H1 (cell line): ENCODE data around the gene WNT9B. TPM values are rescaled to one million over a fixed set of nuclear protein-coding genes. Genes with fewer than 3 reads are reported as not detected.
A peak's percentile ranks its signal among the peaks of the same experiment; 100 is the strongest.

Source experiments
- CTCF ChIA-PET: fragments of 300-600 bp; sonication (Branson Sonifier 250); formaldehyde crosslinking; loops from one replicate; lab custom pipeline; 2021; ENCODE audit not compliant: partially characterized antibody; lab: Charles Lee
- POLR2A ChIA-PET: fragments of 300-600 bp; sonication (Branson Sonifier 250); formaldehyde crosslinking; loops from one replicate; lab custom pipeline; 2021; ENCODE audit warnings: inconsistent platforms; ENCODE audit not compliant: partially characterized antibody; lab: Charles Lee
- DNase-seq, 2 experiments: peaks; one replicate each; pipeline versions ENCODE4 v3.0.0 to v3.0.0-alpha.2; 2010 to 2022; ENCODE audit warnings: low spot score in 2 of 2, low read depth in 1 of 2, mixed read lengths in 1 of 2
- FAIRE-seq: peaks from 2 replicates; lab custom pipeline; 2011; peaks lifted over from hg19 to GRCh38; lab: Jason Lieb, UNC
- H2AFZ ChIP-seq: 2 replicates; pipeline ENCODE4 v1.8.1; 2012; ENCODE audit warnings: low read length, inconsistent platforms
- H2AK5ac ChIP-seq: 2 replicates; pipeline ENCODE4 v1.6.1; 2013; ENCODE audit warnings: low read depth, low read length
- H2BK120ac ChIP-seq: replicated peaks from 2 replicates; pipeline ENCODE3; 2013; ENCODE audit warnings: low read depth, low read length, inconsistent platforms
- H2BK12ac ChIP-seq: 2 replicates; pipeline ENCODE4 v1.6.1; 2013; ENCODE audit warnings: low read depth, low read length
- H2BK15ac ChIP-seq: 2 replicates; pipeline ENCODE4 v1.6.1; 2013; ENCODE audit warnings: low read length
- H2BK20ac ChIP-seq: 2 replicates; pipeline ENCODE4 v1.6.1; 2013; ENCODE audit warnings: low read length
- H2BK5ac ChIP-seq: 2 replicates; pipeline ENCODE4 v1.6.1; 2013; ENCODE audit warnings: low read depth, low read length
- H3K14ac ChIP-seq: 2 replicates; pipeline ENCODE4 v1.6.1; 2013; ENCODE audit warnings: inconsistent platforms; ENCODE audit not compliant: insufficient read length
- H3K18ac ChIP-seq: 2 replicates; pipeline ENCODE4 v1.6.1; 2013; ENCODE audit warnings: low read length; ENCODE audit errors: extremely low read depth
- H3K23ac ChIP-seq: 2 replicates; pipeline ENCODE4 v1.6.1; 2013; ENCODE audit warnings: inconsistent platforms; ENCODE audit not compliant: insufficient read length
- H3K23me2 ChIP-seq: 2 replicates; pipeline ENCODE4 v1.6.1; 2013; ENCODE audit warnings: low read depth, low read length
- H3K27ac ChIP-seq: 2 replicates; pipeline ENCODE4 v1.6.1; 2011; ENCODE audit warnings: low read depth, low read length, inconsistent platforms
- H3K27me3 ChIP-seq, 4 experiments: replicated peaks in 1 of 4; 1 replicate in 1 of 4; 2 replicates in 3 of 4; pipeline versions ENCODE4 v1.6.1 to v1.8.1; 2011 to 2013; ENCODE audit warnings: low read length in 3 of 4, mild to moderate bottlenecking in 3 of 4, inconsistent platforms in 2 of 4, mixed read lengths in 2 of 4, moderate library complexity in 1 of 4; ENCODE audit not compliant: control insufficient read depth in 3 of 4, insufficient read depth in 3 of 4; ENCODE audit errors: extremely low read depth in 1 of 4
- H3K36me3 ChIP-seq, 4 experiments: 2 replicates each; pipeline versions ENCODE4 v1.6.1 to v1.8.1; 2011 to 2013; ENCODE audit warnings: mild to moderate bottlenecking in 4 of 4, low read length in 3 of 4, moderate library complexity in 2 of 4, control low read depth in 1 of 4, inconsistent platforms in 1 of 4; ENCODE audit not compliant: insufficient read depth in 4 of 4, control insufficient read depth in 2 of 4
- H3K4ac ChIP-seq: replicated peaks from 2 replicates; pipeline ENCODE3; 2013; ENCODE audit warnings: low read length, low read depth, mixed read lengths, inconsistent platforms; ENCODE audit not compliant: insufficient read length
- H3K4me1 ChIP-seq, 4 experiments: replicated peaks in 1 of 4; 1 replicate in 1 of 4; 2 replicates in 3 of 4; pipeline versions ENCODE4 v1.6.1 to v1.8.1; 2011 to 2013; ENCODE audit warnings: low read length in 3 of 4, inconsistent platforms in 2 of 4, mixed read lengths in 1 of 4; ENCODE audit not compliant: insufficient read depth in 4 of 4, control insufficient read depth in 3 of 4
- H3K4me2 ChIP-seq, 2 experiments: 2 replicates each; pipeline versions ENCODE4 v1.6.1 to v1.8.1; 2011 to 2013; ENCODE audit warnings: low read depth in 2 of 2, low read length in 2 of 2, control low read depth in 1 of 2, inconsistent platforms in 1 of 2, mild to moderate bottlenecking in 1 of 2; ENCODE audit not compliant: insufficient read depth in 1 of 2
- H3K4me3 ChIP-seq, 4 experiments: fragments of 200-600, 300-600 bp in 1 of 4; sonication (generic), shearing (Covaris generic), sonication (Bioruptor Twin) in 1 of 4; 2 replicates each; pipeline versions ENCODE4 v1.5.1 to v1.8.1; 2011 to 2016; ENCODE audit warnings: low read length in 4 of 4, low read depth in 3 of 4, control low read depth in 2 of 4, inconsistent platforms in 2 of 4, mild to moderate bottlenecking in 2 of 4, mixed read lengths in 1 of 4, moderate library complexity in 1 of 4; ENCODE audit not compliant: insufficient read depth in 2 of 4; ENCODE audit errors: extremely low read depth in 1 of 4
- H3K56ac ChIP-seq: replicated peaks from 2 replicates; pipeline ENCODE3; 2013; ENCODE audit warnings: low read depth, mild to moderate bottlenecking, mixed read lengths, low read length, inconsistent platforms; ENCODE audit not compliant: insufficient read length
- H3K79me1 ChIP-seq: 2 replicates; pipeline ENCODE4 v1.6.1; 2013; ENCODE audit warnings: low read depth, low read length, control low read depth
- H3K79me2 ChIP-seq, 2 experiments: 2 replicates each; pipeline versions ENCODE4 v1.6.1 to v1.8.1; 2012 to 2013; ENCODE audit warnings: low read length in 2 of 2, mild to moderate bottlenecking in 2 of 2, inconsistent platforms in 1 of 2; ENCODE audit not compliant: insufficient read depth in 2 of 2, control insufficient read depth in 1 of 2
- H3K9ac ChIP-seq, 4 experiments: replicated peaks in 1 of 4; 1 replicate in 1 of 4; 2 replicates in 3 of 4; pipeline versions ENCODE4 v1.6.1 to v1.8.1; 2011 to 2013; ENCODE audit warnings: low read depth in 3 of 4, low read length in 3 of 4, control low read depth in 2 of 4, mild to moderate bottlenecking in 2 of 4, moderate library complexity in 2 of 4, inconsistent platforms in 1 of 4; ENCODE audit errors: extremely low read depth in 1 of 4
- H3K9me3 ChIP-seq, 2 experiments: 2 replicates each; pipeline versions ENCODE4 v1.6.1 to v1.8.1; 2012 to 2013; ENCODE audit warnings: mild to moderate bottlenecking in 2 of 2, moderate library complexity in 2 of 2, control low read depth in 1 of 2, inconsistent platforms in 1 of 2, low read depth in 1 of 2, low read length in 1 of 2, mixed read lengths in 1 of 2; ENCODE audit not compliant: insufficient read depth in 2 of 2
- H4K20me1 ChIP-seq, 2 experiments: replicated peaks in 1 of 2; 2 replicates each; pipeline versions ENCODE3 to v1.8.1; 2011 to 2013; ENCODE audit warnings: inconsistent platforms in 2 of 2, low read length in 2 of 2, mild to moderate bottlenecking in 1 of 2; ENCODE audit not compliant: insufficient read depth in 2 of 2, control insufficient read depth in 1 of 2
- H4K5ac ChIP-seq: 2 replicates; pipeline ENCODE4 v1.6.1; 2013; ENCODE audit warnings: low read length, low read depth, mixed read lengths, inconsistent platforms; ENCODE audit not compliant: insufficient read length
- H4K8ac ChIP-seq: 2 replicates; pipeline ENCODE4 v1.8.0; 2013; ENCODE audit warnings: mild to moderate bottlenecking, moderate library complexity, low read length, inconsistent platforms; ENCODE audit not compliant: insufficient read depth; ENCODE audit errors: extremely low read depth
- H4K91ac ChIP-seq: replicated peaks from 2 replicates; pipeline ENCODE3; 2013; ENCODE audit warnings: low read length, mixed read lengths, inconsistent platforms; ENCODE audit not compliant: insufficient read length
- CBX8 ChIP-seq: fragments of 300-800, 300-1000 bp; sonication (generic); IDR thresholded peaks from 2 replicates; pipeline ENCODE4 v1.7.1; 2016; ENCODE audit warnings: low read depth, low read length, borderline replicate concordance
- SIN3A ChIP-seq, 2 experiments: IDR thresholded peaks in 1 of 2; conservative IDR thresholded peaks in 1 of 2; 2 replicates each; pipeline ENCODE4 v1.6.1; 2011 to 2012; ENCODE audit warnings: low read length in 2 of 2, improper control_type of control experiment in 1 of 2, low read depth in 1 of 2, mild to moderate bottlenecking in 1 of 2
- WGBS, 2 experiments: shearing (Covaris generic) in 1 of 2; methylation state at CpG; one replicate each; pipeline versions ENCODE4 v1.1.6 to v1.1.7; 2013 to 2015; ENCODE audit warnings: low lambda C conversion rate in 2 of 2, mixed read lengths in 2 of 2, inconsistent platforms in 1 of 2, low coverage in 1 of 2, missing lambda C conversion rate in 1 of 2; ENCODE audit not compliant: insufficient replicate concordance in 2 of 2, insufficient coverage in 1 of 2, insufficient read length in 1 of 2; ENCODE audit errors: extremely low coverage in 1 of 2, missing lambda C conversion rate in 1 of 2; 5-methylcytosine and 5-hydroxymethylcytosine counted together
- polyA plus RNA-seq, 7 experiments: library from polyadenylated mRNA; depleted of rRNA in 3 of 7; stranded (reverse) in 5 of 7; unstranded in 2 of 7; fragments of >200 nt in 5 of 7; fragments of 200-250 nt in 2 of 7; gene quantifications; 1 replicate in 5 of 7; 2 replicates in 1 of 7; 4 replicates in 1 of 7; pipeline versions ENCODE4 v1.2.1 to v1.2.3, GENCODE V29; 2011 to 2013; ENCODE audit warnings: missing spikeins in 2 of 7, mixed read lengths in 2 of 7
- total RNA-seq: library from RNA; stranded (reverse); fragmentation: NEBNext Ultra II Directional; extraction: Animal tissue kit (Norgen Biotek cat#: 25700); gene quantifications from 2 replicates; pipeline ENCODE4 v1.2.1, GENCODE V29; 2021

The WNT9B gene
- total and polyA plus RNA-seq, 2 of the 8 experiments (the other 6 are each of a cell fraction or from before 2014, with no cell fraction given), result 0.21 TPM; not detected in 1

GRCh38 chr17:46890638-46891037 lies 39.3 kb downstream of the WNT9B start:
- DNase-seq (no peak), FAIRE-seq (no peak)
- no peak overlapping the region for H4K8ac ChIP-seq
- H2BK120ac ChIP-seq, result no peak overlapping the region
- CTCF ChIA-PET, result interaction anchor here (0.9 to 3.3 kb wide), 5 partner anchors 13 to 49 kb away, joined by 3 to 28 read pairs (median 3); no protein-coding TSS in a partner anchor
- peak overlapping the region; percentile 31 for H4K91ac ChIP-seq
- H2BK5ac ChIP-seq, result no peak overlapping the region
- WGBS, 2 experiments, result 89% methylated on average over 6 of the region's 6 CpGs; no CpG with 5 or more reads in 1 of the 2 experiments
- no peaks in the 10 kb centered on the region for H4K20me1 ChIP-seq
- no peaks in the 10 kb centered on the region for H3K23me2 ChIP-seq
- H3K4me2 ChIP-seq, result no peak overlapping the region
- H3K14ac ChIP-seq, result no peak overlapping the region
- no peak overlapping the region for H2AK5ac ChIP-seq
- no peak overlapping the region for H2BK20ac ChIP-seq
- no peaks in the 10 kb centered on the region for H3K36me3 ChIP-seq
- H3K9me3 ChIP-seq, result no peaks in the 10 kb centered on the region
- H3K4ac ChIP-seq, result no peak overlapping the region
- H2BK15ac ChIP-seq, result no peak overlapping the region
- H3K79me1 ChIP-seq, result no peaks in the 10 kb centered on the region
- POLR2A ChIA-PET, result interaction anchor here (1.0 kb wide), 1 partner anchor 11 kb away, joined by 3 read pairs; no protein-coding TSS in a partner anchor
- no peaks in the 10 kb centered on the region for H3K27me3 ChIP-seq
- no peaks in the 10 kb centered on the region for H3K79me2 ChIP-seq
- no peak overlapping the region for H4K5ac ChIP-seq
- H2AFZ ChIP-seq, result no peak overlapping the region
- H3K4me3 ChIP-seq, result no peak overlapping the region
- no peak overlapping the region for H3K9ac ChIP-seq
- H3K23ac ChIP-seq, result no peak overlapping the region
- H3K18ac ChIP-seq, result no peak overlapping the region
- peaks cover 0 to 8% (median 0%) of the 10 kb centered on the region in 4 experiments; a peak in 3 of 7 replicates for H3K4me1 ChIP-seq
- H2BK12ac ChIP-seq, result no peak overlapping the region
- H3K27ac ChIP-seq, result no peak overlapping the region
- no peak overlapping the region for H3K56ac ChIP-seq
- TF ChIP-seq CBX8, result no peak
- TF ChIP-seq SIN3A (conservative IDR thresholded peaks at IDR 0.05 in 1 of 2, IDR thresholded peaks at IDR 0.05 in 1 of 2; ENCODE audit: low read depth in 1 of 2, low read length in 2 of 2), result no peak
